Esophagus muscularis mucosa (tissue), 4 donors: ENCODE results near the gene HOXA11. TPM values are rescaled to one million over a fixed set of nuclear protein-coding genes. Genes with fewer than 3 reads are reported as not detected.

Experiments used
- DNase-seq: peaks from one replicate; pipeline ENCODE4 v3.0.0-alpha.2; 2017; ENCODE audit errors: extremely low spot score
- H3K27ac ChIP-seq, 4 donors: fragments of 200-600 bp; sonication (generic); replicated peaks in 1 of 4; 1 replicate in 3 of 4; 2 replicates in 1 of 4; pipeline ENCODE4 v1.5.1; 2016 to 2019; ENCODE audit warnings: mild to moderate bottlenecking in 1 of 4
- H3K27me3 ChIP-seq, 4 donors: fragments of 200-600 bp; sonication (generic); one replicate each; pipeline versions ENCODE4 v1.5.1 to v1.6.0; 2016 to 2019
- H3K36me3 ChIP-seq, 4 donors: fragments of 200-600 bp; sonication (generic); one replicate each; pipeline ENCODE4 v1.5.1; 2016 to 2019
- H3K4me1 ChIP-seq, 4 donors: fragments of 200-600 bp; sonication (generic); one replicate each; pipeline ENCODE4 v1.5.1; 2016 to 2019
- H3K4me3 ChIP-seq, 4 donors: fragments of 200-600 bp; sonication (generic); 1 replicate in 2 of 4; 2 replicates in 2 of 4; pipeline ENCODE4 v1.5.1; 2016 to 2019; ENCODE audit warnings: mild to moderate bottlenecking in 4 of 4, moderate library complexity in 1 of 4
- H3K9me3 ChIP-seq, 4 donors: fragments of 200-600 bp; sonication (generic); 1 replicate in 3 of 4; 2 replicates in 1 of 4; pipeline ENCODE4 v1.5.1; 2016 to 2019
- EP300 ChIP-seq: sonication (generic); formaldehyde crosslinking; IDR thresholded peaks from one replicate; pipeline ENCODE4 v1.6.1; 2017; ENCODE audit warnings: antibody characterized with exemption
- POLR2A ChIP-seq: fragments of 450-650 bp; IDR thresholded peaks from one replicate; pipeline ENCODE4 v1.6.1; 2017; ENCODE audit warnings: antibody characterized with exemption, moderate library complexity, mild to moderate bottlenecking, low read depth
- POLR2AphosphoS5 ChIP-seq, 2 donors: sonication (generic); formaldehyde crosslinking; IDR thresholded peaks; one replicate each; pipeline ENCODE4 v1.6.1; 2017; ENCODE audit warnings: antibody characterized with exemption in 2 of 2
- WGBS: methylation state at CpG from one replicate; pipeline ENCODE4 v1.1.5; 2018; 5-methylcytosine and 5-hydroxymethylcytosine counted together
- intact Hi-C: fragments of 100-400 bp; cut with DNase I; formaldehyde crosslinking; loops from one replicate; pipeline ENCODE4 v1.15.1; 2023
- total RNA-seq, 4 donors: library from RNA; depleted of rRNA; stranded (reverse); fragments of >200 nt; gene quantifications; one replicate each; pipeline versions ENCODE4 v1.1.0 to v1.2.1, GENCODE V29; 2016
- TF ChIP-seq, protein P1 (sequence below), 3 experiments: fragments of 200-600 bp in 2 of 3; fragments of 450-650 bp in 1 of 3; sonication (generic) in 2 of 3; IDR thresholded peaks; one replicate each; pipeline ENCODE4 v1.5.1; 2017 to 2019; ENCODE audit warnings: antibody characterized with exemption in 3 of 3, mild to moderate bottlenecking in 2 of 3, moderate library complexity in 1 of 3

HOXA11 gene
- total RNA-seq, 4 donors from 2014 or later: not detected

DNA sequence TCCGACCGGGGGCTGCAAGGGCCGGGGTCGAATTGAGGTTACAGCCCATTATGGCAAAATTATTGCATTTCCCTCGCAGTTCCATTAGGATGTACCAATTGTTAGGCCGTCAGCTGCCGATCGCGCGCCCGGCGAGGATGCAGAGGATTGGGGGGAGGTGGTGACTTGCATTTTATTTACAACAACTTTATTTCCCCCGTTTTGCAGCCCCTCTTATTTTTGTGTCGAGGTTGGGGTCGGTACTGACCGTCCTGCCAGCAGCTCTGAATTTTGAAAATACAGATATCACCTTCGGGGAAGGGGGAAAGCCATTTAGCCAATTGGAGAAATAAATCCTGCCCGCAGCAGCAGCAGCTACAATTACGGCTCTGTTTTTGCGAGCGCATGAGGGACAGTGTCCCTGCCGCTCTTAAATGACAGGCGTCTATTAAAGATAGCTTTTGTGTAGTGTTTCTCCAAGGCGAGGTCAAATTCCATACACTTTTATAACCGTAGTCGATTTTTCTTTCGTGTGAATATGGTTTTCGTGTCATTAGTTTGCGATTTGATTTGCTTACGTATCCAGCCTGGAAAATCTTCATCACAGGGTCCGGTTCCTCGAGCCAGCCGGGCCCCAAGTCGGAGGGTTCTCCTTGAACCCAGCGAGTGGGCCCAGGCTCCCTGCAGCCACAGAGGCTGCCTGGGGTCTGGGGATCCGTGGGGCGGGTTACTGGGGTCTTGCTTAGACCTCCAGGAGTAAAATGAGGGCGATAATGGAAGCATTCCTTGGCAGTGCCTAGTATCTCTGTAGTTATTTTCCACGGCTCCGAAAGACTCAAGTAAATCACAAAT lies 40.9 kb downstream of the HOXA11 start:
- Histone ChIP-seq H3K27me3 (peaks cover 0 to 50% (median 13%) of the 10 kb centered on the region in 4 donors), H3K9me3 (no peaks in the 10 kb centered on the region), H3K4me1 (peaks cover 21 to 37% (median 33%) of the 10 kb centered on the region in 4 donors), H3K36me3 (no peaks in the 10 kb centered on the region), H3K27ac (peak overlapping the region in 3 of 4 donors; percentile 24 to 99 (median 96)), H3K4me3 (peak overlapping the region; percentile 83 to 96 (median 90))
- intact Hi-C loops: loop anchor here (2.0 to 10.0 kb wide), 4 partner anchors 45 to 939 kb away; partner anchors contain the start of genes CBX3 and HNRNPA2B1
- no peak for TF ChIP-seq POLR2AphosphoS5 (IDR thresholded peaks at IDR 0.05)
- TF ChIP-seq EP300: no peak
- TF ChIP-seq POLR2A: no peak
- TF ChIP-seq, protein P1, sequence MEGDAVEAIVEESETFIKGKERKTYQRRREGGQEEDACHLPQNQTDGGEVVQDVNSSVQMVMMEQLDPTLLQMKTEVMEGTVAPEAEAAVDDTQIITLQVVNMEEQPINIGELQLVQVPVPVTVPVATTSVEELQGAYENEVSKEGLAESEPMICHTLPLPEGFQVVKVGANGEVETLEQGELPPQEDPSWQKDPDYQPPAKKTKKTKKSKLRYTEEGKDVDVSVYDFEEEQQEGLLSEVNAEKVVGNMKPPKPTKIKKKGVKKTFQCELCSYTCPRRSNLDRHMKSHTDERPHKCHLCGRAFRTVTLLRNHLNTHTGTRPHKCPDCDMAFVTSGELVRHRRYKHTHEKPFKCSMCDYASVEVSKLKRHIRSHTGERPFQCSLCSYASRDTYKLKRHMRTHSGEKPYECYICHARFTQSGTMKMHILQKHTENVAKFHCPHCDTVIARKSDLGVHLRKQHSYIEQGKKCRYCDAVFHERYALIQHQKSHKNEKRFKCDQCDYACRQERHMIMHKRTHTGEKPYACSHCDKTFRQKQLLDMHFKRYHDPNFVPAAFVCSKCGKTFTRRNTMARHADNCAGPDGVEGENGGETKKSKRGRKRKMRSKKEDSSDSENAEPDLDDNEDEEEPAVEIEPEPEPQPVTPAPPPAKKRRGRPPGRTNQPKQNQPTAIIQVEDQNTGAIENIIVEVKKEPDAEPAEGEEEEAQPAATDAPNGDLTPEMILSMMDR (IDR thresholded peaks at IDR 0.05): no peak
- no peak for DNase-seq
- 43% methylated on average over 36 of the region's 40 CpGs for WGBS

DNA sequence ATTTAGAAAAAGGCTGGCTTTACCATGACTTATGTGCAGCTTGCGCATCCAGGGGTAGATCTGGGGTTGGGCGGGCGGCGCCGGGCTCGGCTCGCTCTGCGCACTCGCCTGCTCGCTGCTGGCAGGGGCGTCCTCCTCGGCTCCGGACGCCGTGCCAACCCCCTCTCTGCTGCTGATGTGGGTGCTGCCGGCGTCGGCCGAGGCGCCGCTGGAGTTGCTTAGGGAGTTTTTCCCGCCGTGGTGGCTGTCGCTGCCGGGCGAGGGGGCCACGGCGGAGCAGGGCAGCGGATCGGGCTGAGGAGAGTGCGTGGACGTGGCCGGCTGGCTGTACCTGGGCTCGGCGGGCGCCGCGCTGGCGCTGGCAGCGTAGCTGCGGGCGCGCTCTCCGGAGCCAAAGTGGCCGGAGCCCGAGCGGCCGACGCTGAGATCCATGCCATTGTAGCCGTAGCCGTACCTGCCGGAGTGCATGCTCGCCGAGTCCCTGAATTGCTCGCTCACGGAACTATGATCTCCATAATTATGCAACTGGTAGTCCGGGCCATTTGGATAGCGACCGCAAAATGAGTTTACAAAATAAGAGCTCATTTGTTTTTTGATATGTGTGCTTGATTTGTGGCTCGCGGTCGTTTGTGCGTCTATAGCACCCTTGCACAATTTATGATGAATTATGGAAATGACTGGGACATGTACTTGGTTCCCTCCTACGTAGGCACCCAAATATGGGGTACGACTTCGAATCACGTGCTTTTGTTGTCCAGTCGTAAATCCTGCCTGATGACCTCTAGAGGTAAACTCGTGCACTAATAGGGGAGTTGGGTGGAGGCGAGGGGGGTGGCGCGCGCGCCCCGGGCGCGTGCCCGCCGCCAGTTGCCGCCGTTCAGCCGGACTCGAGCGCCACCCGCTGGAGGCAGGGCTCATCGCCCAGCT lies 41.7 kb downstream of the HOXA11 start, which contains the start of gene HOXA5:
HOXA5 (minus strand) TSS at position 659 of the 927 bp plus-strand sequence; CDS start at position 585, 74 bp downstream.
- H3K4me1 ChIP-seq: peaks cover 19 to 43% (median 41%) of the 10 kb centered on the region in 4 donors
- peak within 1 kb of the TSS; percentile 96 to 99 (median 99) for H3K27ac ChIP-seq
- H3K9me3 ChIP-seq: no peaks in the 10 kb centered on the region
- TF ChIP-seq POLR2AphosphoS5 (IDR thresholded peaks at IDR 0.05): peak; percentile 98 to 99
- peak; percentile 66 for TF ChIP-seq EP300
- TF ChIP-seq, protein P1 (IDR thresholded peaks at IDR 0.05): peak; percentile 95 to 98 (median 95)
- TF ChIP-seq POLR2A: peak; percentile 25
- H3K36me3 ChIP-seq: no peaks in the 10 kb centered on the region
- H3K27me3 ChIP-seq: peaks cover 0 to 42% (median 13%) of the 10 kb centered on the region in 4 donors
- intact Hi-C loops: loop anchor here (2.0 to 10.0 kb wide), 4 partner anchors 44 to 938 kb away; partner anchors contain the start of genes CBX3 and HNRNPA2B1
- WGBS: 14% methylated on average over 35 of the region's 86 CpGs
- peak within 1 kb of the TSS; percentile 83 to 96 (median 90) for H3K4me3 ChIP-seq
- DNase-seq: peak; percentile 94

DNA sequence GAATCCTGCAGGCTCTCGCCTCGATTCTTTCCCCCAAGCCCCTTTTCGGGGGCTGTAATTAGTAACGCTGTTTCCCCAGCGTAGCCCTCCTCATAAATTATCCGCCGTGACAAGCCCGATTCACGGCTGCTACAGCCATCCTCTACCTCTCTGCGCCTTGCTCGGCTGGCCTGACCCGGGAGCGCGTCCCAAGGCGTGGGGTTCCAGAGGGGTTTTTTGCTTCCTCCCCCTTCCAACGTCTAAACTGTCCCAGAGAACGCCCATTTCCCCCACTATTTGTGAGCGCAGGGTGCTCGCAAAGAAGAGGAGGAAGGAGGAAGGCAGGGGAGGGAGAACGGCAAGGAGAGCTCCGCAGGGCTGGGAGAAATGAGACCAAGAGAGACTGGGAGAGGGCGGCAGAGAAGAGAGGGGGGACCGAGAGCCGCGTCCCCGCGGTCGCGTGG lies 42.4 kb downstream of the HOXA11 start:
- intact Hi-C loops: loop anchor here (2.0 to 10.0 kb wide), 4 partner anchors 44 to 938 kb away; partner anchors contain the start of genes CBX3 and HNRNPA2B1
- H3K27ac ChIP-seq: peak overlapping the region; percentile 96 to 99 (median 99)

More for the DNA sequence above, 42.4 kb downstream of the HOXA11 start:
- no peaks in the 10 kb centered on the region for H3K9me3 ChIP-seq
- peak overlapping the region; percentile 83 to 96 (median 90) for H3K4me3 ChIP-seq
- DNase-seq: no peak
- no peaks in the 10 kb centered on the region for H3K36me3 ChIP-seq
- peaks cover 0 to 35% (median 9%) of the 10 kb centered on the region in 4 donors for H3K27me3 ChIP-seq
- TF ChIP-seq EP300: no peak
- TF ChIP-seq POLR2A: no peak
- no peak for TF ChIP-seq POLR2AphosphoS5 (IDR thresholded peaks at IDR 0.05)
- TF ChIP-seq, protein P1 (IDR thresholded peaks at IDR 0.05): no peak
- 7% methylated on average over 29 of the region's 29 CpGs for WGBS
- H3K4me1 ChIP-seq: peaks cover 14 to 45% (median 41%) of the 10 kb centered on the region in 4 donors
